Endodermal cell (in vitro differentiated cells): ENCODE results near the gene IFNA14. TPM values are rescaled to one million over a fixed set of nuclear protein-coding genes. Genes with fewer than 3 reads are reported as not detected.
"Not testable (repeated sequence)": the region's sequence is repeated elsewhere in the genome, so short reads cannot be mapped to it uniquely, and the experiment has no call there.

ENCODE experiments used
- DNase-seq: peaks from one replicate; pipeline ENCODE4 v3.0.0-alpha.2; 2017
- H3K27ac ChIP-seq: 2 replicates; pipeline ENCODE4 v1.5.1; 2013; ENCODE audit warnings: mild to moderate bottlenecking, low read depth, low read length, moderate library complexity
- H3K27me3 ChIP-seq: 2 replicates; pipeline ENCODE4 v1.6.1; 2013; ENCODE audit warnings: mild to moderate bottlenecking, low read length, moderate library complexity; ENCODE audit not compliant: insufficient read depth, control insufficient read depth, poor library complexity, severe bottlenecking
- H3K36me3 ChIP-seq: 2 replicates; pipeline ENCODE4 v1.7.0; 2013; ENCODE audit warnings: mild to moderate bottlenecking, low read length, moderate library complexity; ENCODE audit not compliant: control insufficient read depth, insufficient read depth
- H3K4me1 ChIP-seq: one replicate; pipeline ENCODE4 v1.7.0; 2013; ENCODE audit warnings: low read length; ENCODE audit not compliant: control insufficient read depth, insufficient read depth
- H3K4me3 ChIP-seq: 2 replicates; pipeline ENCODE4 v1.5.1; 2013; ENCODE audit warnings: mild to moderate bottlenecking, low read length, moderate library complexity
- H3K9ac ChIP-seq: 2 replicates; pipeline ENCODE4 v1.6.1; 2013; ENCODE audit warnings: mild to moderate bottlenecking, low read length, moderate library complexity; ENCODE audit not compliant: poor library complexity, severe bottlenecking; ENCODE audit errors: extremely low read depth
- H3K9me3 ChIP-seq: 2 replicates; pipeline ENCODE4 v1.6.1; 2013; ENCODE audit warnings: mild to moderate bottlenecking, low read length, moderate library complexity; ENCODE audit not compliant: control insufficient read depth
- H3K27ac Mint-ChIP-seq: 2 replicates; pipeline ENCODE4 v1.8.0; 2020; ENCODE audit warnings: mixed read lengths
- H3K27me3 Mint-ChIP-seq: 2 replicates; pipeline ENCODE4 v1.8.0; 2021; ENCODE audit warnings: mild to moderate bottlenecking, mixed read lengths; ENCODE audit not compliant: insufficient read depth
- H3K36me3 Mint-ChIP-seq: 2 replicates; pipeline ENCODE4 v1.8.0; 2020; ENCODE audit warnings: low read depth, mixed read lengths
- H3K4me1 Mint-ChIP-seq: 2 replicates; pipeline ENCODE4 v1.8.0; 2020; ENCODE audit warnings: mixed read lengths
- H3K4me3 Mint-ChIP-seq: 2 replicates; pipeline ENCODE4 v1.8.0; 2020; ENCODE audit warnings: mild to moderate bottlenecking, moderate library complexity, mixed read lengths
- H3K9me3 Mint-ChIP-seq: 2 replicates; pipeline ENCODE4 v1.8.0; 2020; ENCODE audit warnings: mild to moderate bottlenecking, mixed read lengths
- WGBS, 2 experiments: methylation state at CpG; one replicate each; pipeline versions ENCODE4 v1.1.5 to v1.1.7; 2013; ENCODE audit warnings: missing lambda C conversion rate in 2 of 2, mixed read lengths in 1 of 2; ENCODE audit not compliant: insufficient coverage in 1 of 2, insufficient read length in 1 of 2; 5-methylcytosine and 5-hydroxymethylcytosine counted together
- total RNA-seq, 2 donors: library from RNA; stranded (reverse); fragmentation: NEBNext Ultra II Directional in 1 of 2; extraction: Animal tissue kit (Norgen Biotek cat#: 25700) in 1 of 2; gene quantifications; 2 replicates in 1 of 2; 3 replicates in 1 of 2; pipeline ENCODE4 v1.2.1, GENCODE V29; 2021
- TF ChIP-seq, protein P1 (sequence below): fragments of 200-600 bp; sonication (generic); conservative IDR thresholded peaks from 2 replicates; pipeline ENCODE4 v1.5.0; 2021; ENCODE audit warnings: antibody characterized with exemption, mild to moderate bottlenecking

IFNA14 gene
- total RNA-seq, 2 donors from 2014 or later = not detected

GRCh38 chr9:21228122-21228521 lies 11.7 kb downstream of the IFNA14 start, which contains the start of gene IFNA17:
Gene IFNA17, minus strand, starts transcription at chr9:21228222. Its CDS starts 49 bp downstream, at chr9:21228173.
- peaks cover 4% of the 10 kb centered on the region for H3K27me3 ChIP-seq
- H3K9ac ChIP-seq = no peak within 1 kb of the TSS
- TF ChIP-seq, protein P1, sequence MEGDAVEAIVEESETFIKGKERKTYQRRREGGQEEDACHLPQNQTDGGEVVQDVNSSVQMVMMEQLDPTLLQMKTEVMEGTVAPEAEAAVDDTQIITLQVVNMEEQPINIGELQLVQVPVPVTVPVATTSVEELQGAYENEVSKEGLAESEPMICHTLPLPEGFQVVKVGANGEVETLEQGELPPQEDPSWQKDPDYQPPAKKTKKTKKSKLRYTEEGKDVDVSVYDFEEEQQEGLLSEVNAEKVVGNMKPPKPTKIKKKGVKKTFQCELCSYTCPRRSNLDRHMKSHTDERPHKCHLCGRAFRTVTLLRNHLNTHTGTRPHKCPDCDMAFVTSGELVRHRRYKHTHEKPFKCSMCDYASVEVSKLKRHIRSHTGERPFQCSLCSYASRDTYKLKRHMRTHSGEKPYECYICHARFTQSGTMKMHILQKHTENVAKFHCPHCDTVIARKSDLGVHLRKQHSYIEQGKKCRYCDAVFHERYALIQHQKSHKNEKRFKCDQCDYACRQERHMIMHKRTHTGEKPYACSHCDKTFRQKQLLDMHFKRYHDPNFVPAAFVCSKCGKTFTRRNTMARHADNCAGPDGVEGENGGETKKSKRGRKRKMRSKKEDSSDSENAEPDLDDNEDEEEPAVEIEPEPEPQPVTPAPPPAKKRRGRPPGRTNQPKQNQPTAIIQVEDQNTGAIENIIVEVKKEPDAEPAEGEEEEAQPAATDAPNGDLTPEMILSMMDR = no peak
- H3K4me1 Mint-ChIP-seq = no peaks in the 10 kb centered on the region
- H3K27ac ChIP-seq = no peak within 1 kb of the TSS
- H3K4me3 ChIP-seq = no peak within 1 kb of the TSS
- H3K36me3 ChIP-seq = no peaks in the 10 kb centered on the region
- H3K9me3 Mint-ChIP-seq = no peaks in the 10 kb centered on the region
- WGBS, 2 experiments = 92% methylated on average over 2 of the region's 2 CpGs; no CpG with 5 or more reads in 1 of the 2 experiments
- peaks cover 35% of the 10 kb centered on the region for H3K27me3 Mint-ChIP-seq
- no peak within 1 kb of the TSS for H3K27ac Mint-ChIP-seq
- DNase-seq = no peak
- H3K36me3 Mint-ChIP-seq = no peaks in the 10 kb centered on the region
- no peaks in the 10 kb centered on the region for H3K4me1 ChIP-seq
- no peak within 1 kb of the TSS for H3K4me3 Mint-ChIP-seq
- H3K9me3 ChIP-seq = no peaks in the 10 kb centered on the region

- not testable (repeated sequence) for H3K27me3 ChIP-seq, H3K9ac ChIP-seq, H3K27ac Mint-ChIP-seq, DNase-seq, H3K27ac ChIP-seq, H3K4me3 Mint-ChIP-seq, H3K36me3 Mint-ChIP-seq, H3K9me3 ChIP-seq, H3K4me3 ChIP-seq, H3K36me3 ChIP-seq, H3K4me1 Mint-ChIP-seq, H3K4me1 ChIP-seq, H3K9me3 Mint-ChIP-seq
- H3K27me3 Mint-ChIP-seq = peaks cover 58% of the 10 kb centered on the region
- 94% methylated on average over 1 of the region's 1 CpG; no CpG with 5 or more reads in 1 of the 2 experiments for WGBS, 2 experiments
Measured at GRCh38 chr9:21217211-21217610, 22.6 kb downstream of the IFNA14 start, which contains the start of gene IFNA16. Gene IFNA16, minus strand, starts transcription at chr9:21217311. Its CDS starts 6 bp downstream, at chr9:21217305.

DNA sequence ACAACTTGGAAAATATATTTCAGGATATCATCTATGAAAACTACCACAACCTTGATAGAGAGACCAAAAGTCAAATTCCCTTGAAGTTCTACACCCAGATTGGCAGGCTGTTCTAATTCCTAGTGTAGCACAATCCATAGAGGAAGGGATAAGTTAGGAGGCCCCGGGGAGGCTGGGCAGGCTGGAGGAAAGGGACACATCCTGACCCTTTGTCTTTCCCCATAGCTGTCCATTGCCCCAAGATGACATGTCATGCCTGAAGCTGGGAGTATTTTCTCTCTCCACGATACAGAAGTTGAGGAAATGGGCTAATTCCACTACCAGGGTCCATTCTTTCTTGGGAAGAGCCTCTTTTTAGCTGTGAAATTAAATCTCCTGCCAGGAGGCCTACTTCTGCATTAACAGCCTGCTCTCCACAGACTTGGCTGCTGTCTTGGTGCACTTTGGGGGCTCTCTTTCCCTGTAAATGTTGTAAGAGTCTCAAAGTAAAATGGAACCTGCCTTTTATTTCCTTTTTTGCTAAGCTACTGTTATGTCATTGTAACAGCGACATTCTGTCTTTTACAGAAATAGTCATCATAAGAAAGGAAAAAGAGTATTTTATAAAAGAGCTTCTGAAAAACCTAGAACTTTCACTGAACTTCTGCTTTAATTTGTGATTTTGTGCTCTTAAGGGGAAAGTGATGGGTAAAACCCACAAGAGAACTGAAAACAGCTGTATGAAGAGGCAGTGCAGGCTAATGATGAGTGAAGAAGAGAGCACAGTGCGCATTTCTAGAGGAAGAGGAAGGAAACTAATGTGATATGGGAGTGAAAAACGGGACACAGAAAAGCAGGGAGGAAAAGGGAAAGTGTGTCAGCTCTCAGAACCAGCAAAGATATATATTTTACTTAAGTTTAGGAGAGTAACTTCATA lies 26.1 kb downstream of the IFNA14 start:
- not testable (repeated sequence) for H3K9ac ChIP-seq, H3K36me3 ChIP-seq, H3K9me3 ChIP-seq, H3K9me3 Mint-ChIP-seq, H3K36me3 Mint-ChIP-seq, DNase-seq, H3K27ac ChIP-seq, H3K4me3 Mint-ChIP-seq, H3K4me1 Mint-ChIP-seq, H3K27me3 ChIP-seq, H3K4me1 ChIP-seq, H3K4me3 ChIP-seq, H3K27ac Mint-ChIP-seq
- TF ChIP-seq, protein P1 = peak; percentile 69
- H3K27me3 Mint-ChIP-seq = peaks cover 41% of the 10 kb centered on the region
- 46 to 50% methylated on average over 2 to 3 of the region's 5 CpGs for WGBS, 2 experiments

- DNase-seq, H3K36me3 ChIP-seq, H3K4me1 Mint-ChIP-seq, H3K27me3 ChIP-seq, H3K27ac ChIP-seq, H3K9ac ChIP-seq, H3K4me3 ChIP-seq, H3K9me3 Mint-ChIP-seq, H3K27ac Mint-ChIP-seq, H3K36me3 Mint-ChIP-seq, H3K4me1 ChIP-seq, H3K4me3 Mint-ChIP-seq, H3K9me3 ChIP-seq: not testable (repeated sequence)
- WGBS, 2 experiments = 80% methylated on average over 2 of the region's 2 CpGs; no CpG with 5 or more reads in 1 of the 2 experiments
- peaks cover 30% of the 10 kb centered on the region for H3K27me3 Mint-ChIP-seq
Measured at GRCh38 chr9:21212160-21212559, 27.6 kb downstream of the IFNA14 start.

- not testable (repeated sequence) for H3K4me1 Mint-ChIP-seq, H3K36me3 ChIP-seq, H3K4me1 ChIP-seq, H3K4me3 Mint-ChIP-seq, H3K27ac Mint-ChIP-seq, H3K9me3 ChIP-seq, DNase-seq, H3K4me3 ChIP-seq, H3K9ac ChIP-seq, H3K27ac ChIP-seq, H3K36me3 Mint-ChIP-seq, H3K27me3 ChIP-seq, H3K9me3 Mint-ChIP-seq
- WGBS, 2 experiments = 100% methylated on average over 2 of the region's 2 CpGs
- H3K27me3 Mint-ChIP-seq = peaks cover 30% of the 10 kb centered on the region
Measured at GRCh38 chr9:21210782-21211181, 29.0 kb downstream of the IFNA14 start.
